Caco-2 (cell line): ENCODE results near the gene DDX6. TPM values are rescaled to one million over a fixed set of nuclear protein-coding genes. Genes with fewer than 3 reads are reported as not detected.
"Not testable (repeated sequence)": the region's sequence is repeated elsewhere in the genome, so short reads cannot be mapped to it uniquely, and the experiment has no call there.

ENCODE experiments used
- BruUV-seq: library from RNA; stranded (reverse); fragments of 400-500 nt; replicated peaks from 2 replicates; lab custom pipeline; 2021; lab: Mats Ljungman, UMichigan
- CTCF ChIA-PET: fragments of 300-600 bp; sonication (Branson Sonifier 250); formaldehyde crosslinking; loops from one replicate; lab custom pipeline; 2022; ENCODE audit warnings: antibody characterized with exemption; lab: Charles Lee
- POLR2A ChIA-PET: fragments of 300-600 bp; sonication (Branson Sonifier 250); formaldehyde crosslinking; loops from one replicate; lab custom pipeline; 2022; ENCODE audit warnings: antibody characterized with exemption; lab: Charles Lee
- DNase-seq, 2 experiments: peaks; one replicate each; pipeline versions ENCODE4 v3.0.0 to v3.0.0-alpha.2; 2020 to 2022
- H3K27me3 ChIP-seq: replicated peaks from 2 replicates; pipeline ENCODE4 v1.6.0; 2011; ENCODE audit warnings: low read length; ENCODE audit not compliant: control insufficient read depth, insufficient read depth
- H3K36me3 ChIP-seq: 2 replicates; pipeline ENCODE4 v1.5.1; 2011; ENCODE audit warnings: low read length; ENCODE audit not compliant: control insufficient read depth, insufficient read depth
- H3K4me1 ChIP-seq: fragments of 250-450 bp; sonication (Bioruptor Pico); 2 replicates; pipeline ENCODE4 v1.5.1; 2020; ENCODE audit warnings: mild to moderate bottlenecking
- H3K4me3 ChIP-seq: 2 replicates; pipeline ENCODE4 v1.5.1; 2011; ENCODE audit warnings: low read depth, mild to moderate bottlenecking, control low read depth, low read length
- H3K9me3 ChIP-seq: fragments of 250-450 bp; sonication (Bioruptor Pico); 2 replicates; pipeline ENCODE4 v1.5.1; 2020; ENCODE audit warnings: mild to moderate bottlenecking, moderate library complexity
- H3K27ac Mint-ChIP-seq: one replicate; pipeline ENCODE4 v1.8.0; 2022; ENCODE audit warnings: mixed read lengths; ENCODE audit not compliant: unreplicated experiment
- H3K27me3 Mint-ChIP-seq: one replicate; pipeline ENCODE4 v1.8.0; 2022; ENCODE audit warnings: mixed read lengths; ENCODE audit not compliant: insufficient read depth, unreplicated experiment
- H3K36me3 Mint-ChIP-seq: one replicate; pipeline ENCODE4 v1.8.0; 2022; ENCODE audit warnings: mild to moderate bottlenecking, mixed read lengths; ENCODE audit not compliant: insufficient read depth, unreplicated experiment
- H3K4me1 Mint-ChIP-seq: one replicate; pipeline ENCODE4 v1.8.0; 2022; ENCODE audit warnings: low read depth, mixed read lengths; ENCODE audit not compliant: unreplicated experiment
- H3K4me3 Mint-ChIP-seq: one replicate; pipeline ENCODE4 v1.8.0; 2022; ENCODE audit warnings: mild to moderate bottlenecking, moderate library complexity, mixed read lengths; ENCODE audit not compliant: unreplicated experiment
- H3K9me3 Mint-ChIP-seq: one replicate; pipeline ENCODE4 v1.8.0; 2022; ENCODE audit warnings: mixed read lengths; ENCODE audit not compliant: unreplicated experiment
- CTCF ChIP-seq, 2 experiments: fragments of 200-600 bp in 1 of 2; IDR thresholded peaks; 1 replicate in 1 of 2; 2 replicates in 1 of 2; pipeline versions ENCODE4 v1.5.1 to v1.8.0; 2011 to 2022; ENCODE audit warnings: antibody characterized with exemption in 1 of 2, control low read depth in 1 of 2, inconsistent platforms in 1 of 2, low read depth in 1 of 2, low read length in 1 of 2, mild to moderate bottlenecking in 1 of 2, moderate library complexity in 1 of 2; ENCODE audit not compliant: insufficient read depth in 1 of 2, severe bottlenecking in 1 of 2, unreplicated experiment in 1 of 2
- intact Hi-C: fragments of 100-400 bp; cut with micrococcal nuclease; formaldehyde crosslinking; loops from one replicate; pipeline ENCODE4 v1.10.0; 2022; ENCODE audit not compliant: unreplicated experiment
- total RNA-seq: library from RNA; stranded (reverse); gene quantifications from 2 replicates; pipeline ENCODE4 v1.2.3, GENCODE V29; 2022

The DDX6 gene
- total RNA-seq, 1 experiment from 2014 or later = 131 TPM

- H3K36me3 ChIP-seq = no peaks in the 10 kb centered on the region
- TF ChIP-seq CTCF (IDR thresholded peaks at IDR 0.05; ENCODE audit: insufficient read depth in 1 of 2, low read depth in 1 of 2, low read length in 1 of 2, severe bottlenecking in 1 of 2, unreplicated experiment in 1 of 2) = no peak
- H3K4me1 ChIP-seq = peaks cover 10% of the 10 kb centered on the region
- peaks cover 3% of the 10 kb centered on the region; the same call in 1 of the 2 replicates for H3K9me3 ChIP-seq
- DNase-seq = no peak
- no peak overlapping the region for H3K4me3 ChIP-seq
- Mint-ChIP-seq H3K36me3 (peaks cover 5% of the 10 kb centered on the region), H3K4me3 (no peak overlapping the region), H3K9me3 (peaks cover 34% of the 10 kb centered on the region), H3K27ac (no peak overlapping the region), H3K4me1 (peaks cover 10% of the 10 kb centered on the region), H3K27me3 (no peaks in the 10 kb centered on the region)
- intact Hi-C loops = no loop called here
- CTCF ChIA-PET = interaction anchor here (0.9 kb wide), 1 partner anchor 195 kb away, joined by 3 read pairs; no protein-coding TSS in a partner anchor
- no peaks in the 10 kb centered on the region for H3K27me3 ChIP-seq
- no TSS peak for BruUV-seq
- POLR2A ChIA-PET = no interaction called here
Measured at GRCh38 chr11:118734031-118734430, 56.9 kb downstream of the DDX6 start.

- not testable (repeated sequence) for H3K36me3 Mint-ChIP-seq
Measured at GRCh38 chr11:118729753-118730152, 61.2 kb downstream of the DDX6 start.

GRCh38 chr11:118728112-118728511 is 62.9 kb downstream of the DDX6 start:
- peak; percentile 16 to 50 for TF ChIP-seq CTCF (IDR thresholded peaks at IDR 0.05; ENCODE audit: insufficient read depth in 1 of 2, low read depth in 1 of 2, low read length in 1 of 2, severe bottlenecking in 1 of 2, unreplicated experiment in 1 of 2)
- H3K36me3 Mint-ChIP-seq, H3K9me3 ChIP-seq, intact Hi-C loops, H3K27ac Mint-ChIP-seq, H3K4me3 ChIP-seq, H3K4me3 Mint-ChIP-seq, H3K27me3 ChIP-seq, POLR2A ChIA-PET, CTCF ChIA-PET, BruUV-seq, H3K27me3 Mint-ChIP-seq, H3K36me3 ChIP-seq: not testable (repeated sequence)
- H3K9me3 Mint-ChIP-seq = peaks cover 20% of the 10 kb centered on the region
- peaks cover 13% of the 10 kb centered on the region for H3K4me1 ChIP-seq
- H3K4me1 Mint-ChIP-seq = peaks cover 10% of the 10 kb centered on the region
- DNase-seq = peak in 1 of 2 experiments; percentile 35

More at GRCh38 chr11:118729753-118730152, 61.2 kb downstream of the DDX6 start:
- H3K9me3 ChIP-seq, H3K4me3 Mint-ChIP-seq, H3K27me3 ChIP-seq, CTCF ChIA-PET, H3K4me3 ChIP-seq, BruUV-seq, H3K36me3 ChIP-seq, DNase-seq, H3K27me3 Mint-ChIP-seq, intact Hi-C loops, POLR2A ChIA-PET: not testable (repeated sequence)
- H3K4me1 Mint-ChIP-seq = peaks cover 10% of the 10 kb centered on the region
- peak overlapping the region; percentile 6 for H3K27ac Mint-ChIP-seq
- H3K9me3 Mint-ChIP-seq = peaks cover 20% of the 10 kb centered on the region
- peaks cover 13% of the 10 kb centered on the region for H3K4me1 ChIP-seq

GRCh38 chr11:118727721-118728066 is 63.3 kb downstream of the DDX6 start:
- peaks cover 10% of the 10 kb centered on the region for H3K4me1 Mint-ChIP-seq
- H3K36me3 ChIP-seq, DNase-seq, H3K9me3 ChIP-seq, H3K36me3 Mint-ChIP-seq, H3K27me3 Mint-ChIP-seq, CTCF ChIA-PET, BruUV-seq, H3K27ac Mint-ChIP-seq, H3K4me3 ChIP-seq, intact Hi-C loops, H3K27me3 ChIP-seq, POLR2A ChIA-PET, H3K4me3 Mint-ChIP-seq: not testable (repeated sequence)
- peaks cover 13% of the 10 kb centered on the region for H3K4me1 ChIP-seq
- H3K9me3 Mint-ChIP-seq = peaks cover 20% of the 10 kb centered on the region

- intact Hi-C loops, BruUV-seq, H3K4me3 ChIP-seq, H3K9me3 ChIP-seq, H3K27me3 ChIP-seq, DNase-seq, H3K36me3 Mint-ChIP-seq, CTCF ChIA-PET, H3K36me3 ChIP-seq, H3K27ac Mint-ChIP-seq, POLR2A ChIA-PET, H3K4me3 Mint-ChIP-seq, H3K27me3 Mint-ChIP-seq: not testable (repeated sequence)
- H3K4me1 ChIP-seq = peaks cover 13% of the 10 kb centered on the region
- H3K4me1 Mint-ChIP-seq = peaks cover 10% of the 10 kb centered on the region
- H3K9me3 Mint-ChIP-seq = peaks cover 20% of the 10 kb centered on the region
Measured at GRCh38 chr11:118727001-118727720, 63.8 kb downstream of the DDX6 start.
